ENCODE results near the gene TLL2.

TLL2 gene

GRCh38 chr10:96532523-96532922, 18.8 kb upstream of the TLL2 start:
- Histone ChIP-seq H3K27ac (no peak overlapping the region), H3K4me3 (ENCODE audit: low read depth in 1 of 2, low read length in 1 of 2) (no peak overlapping the region), H3K27me3 (no peaks in the 10 kb centered on the region), H3K36me3 (peaks cover 47% of the 10 kb centered on the region), H3K9me3 (no peaks in the 10 kb centered on the region), H3K4me1 (ENCODE audit: control insufficient read depth in 1 of 2, insufficient read depth in 1 of 2, low read depth in 1 of 2, low read length in 1 of 2) (no peaks in the 10 kb centered on the region)
- TF ChIP-seq CTCF (IDR thresholded peaks at IDR 0.05) = no peak

- Histone ChIP-seq H3K36me3 (peaks cover 69% of the 10 kb centered on the region), H3K27me3 (no peaks in the 10 kb centered on the region)
- no peak for TF ChIP-seq CTCF (IDR thresholded peaks at IDR 0.05)
These were observed 16.0 kb upstream of the TLL2 start for GRCh38 chr10:96529634-96530279.

GRCh38 chr10:96524741-96525140, 11.0 kb upstream of the TLL2 start:
- no peak for TF ChIP-seq CTCF (IDR thresholded peaks at IDR 0.05)
- no peaks in the 10 kb centered on the region for H3K27me3 ChIP-seq
- no peaks in the 10 kb centered on the region for H3K9me3 ChIP-seq
- no peaks in the 10 kb centered on the region for H3K4me1 ChIP-seq (ENCODE audit: control insufficient read depth in 1 of 2, insufficient read depth in 1 of 2, low read depth in 1 of 2, low read length in 1 of 2)
- H3K4me3 ChIP-seq (ENCODE audit: low read depth in 1 of 2, low read length in 1 of 2) = no peak overlapping the region
- peaks cover 75% of the 10 kb centered on the region for H3K36me3 ChIP-seq
- H3K27ac ChIP-seq = no peak overlapping the region

More at GRCh38 chr10:96529634-96530279, 16.0 kb upstream of the TLL2 start:
- H3K9me3 ChIP-seq = no peaks in the 10 kb centered on the region
- H3K27ac ChIP-seq = no peak overlapping the region
- H3K4me3 ChIP-seq (ENCODE audit: low read depth in 1 of 2, low read length in 1 of 2) = no peak overlapping the region
- H3K4me1 ChIP-seq (ENCODE audit: control insufficient read depth in 1 of 2, insufficient read depth in 1 of 2, low read depth in 1 of 2, low read length in 1 of 2) = no peaks in the 10 kb centered on the region

- peaks cover 30% of the 10 kb centered on the region for H3K36me3 ChIP-seq
- no peak overlapping the region for H3K4me3 ChIP-seq (ENCODE audit: low read depth in 1 of 2, low read length in 1 of 2)
- peaks cover 19 to 20% of the 10 kb centered on the region in 2 experiments for H3K4me1 ChIP-seq (ENCODE audit: control insufficient read depth in 1 of 2, insufficient read depth in 1 of 2, low read depth in 1 of 2, low read length in 1 of 2)
- peaks cover 53% of the 10 kb centered on the region for H3K27me3 ChIP-seq
- no peak overlapping the region for H3K27ac ChIP-seq
- TF ChIP-seq CTCF (IDR thresholded peaks at IDR 0.05) = no peak
- no peaks in the 10 kb centered on the region for H3K9me3 ChIP-seq
These were observed 3.6 kb upstream of the TLL2 start for GRCh38 chr10:96517284-96517683.

GRCh38 chr10:96516337-96516736, 2.6 kb upstream of the TLL2 start:
- no peaks in the 10 kb centered on the region for H3K9me3 ChIP-seq
- no peak overlapping the region for H3K4me3 ChIP-seq (ENCODE audit: low read depth in 1 of 2, low read length in 1 of 2)
- no peak overlapping the region for H3K27ac ChIP-seq
- no peak for TF ChIP-seq CTCF (IDR thresholded peaks at IDR 0.05)
- H3K4me1 ChIP-seq (ENCODE audit: control insufficient read depth in 1 of 2, insufficient read depth in 1 of 2, low read depth in 1 of 2, low read length in 1 of 2) = peaks cover 21 to 22% of the 10 kb centered on the region in 2 experiments
- peaks cover 62% of the 10 kb centered on the region for H3K27me3 ChIP-seq
- H3K36me3 ChIP-seq = peaks cover 20% of the 10 kb centered on the region

Measured in neutrophil (primary cell).